AG04449 (cell line): ENCODE measurements around the gene UIMC1.
"Not testable (repeated sequence)": the region's sequence is repeated elsewhere in the genome, so short reads cannot be mapped to it uniquely, and the experiment has no call there.

Experiments used
- CTCF ChIA-PET: fragments of 350-600 bp; formaldehyde crosslinking; extraction: SDS; loops from one replicate; lab custom pipeline; 2021; ENCODE audit warnings: antibody characterized with exemption; lab: Yijun Ruan, JAX
- POLR2A ChIA-PET: fragments of 400-600, 350-600 bp; formaldehyde crosslinking; extraction: SDS; loops from one replicate; lab custom pipeline; 2020; ENCODE audit warnings: antibody characterized with exemption, inconsistent platforms; lab: Yijun Ruan, JAX
- DNase-seq: peaks from one replicate; pipeline ENCODE4 v3.0.0-alpha.2; 2010; ENCODE audit warnings: low read depth, low spot score
- H3K4me3 ChIP-seq: 2 replicates; pipeline ENCODE4 v1.5.1; 2011; ENCODE audit warnings: low read depth, mild to moderate bottlenecking, control low read depth, low read length
- CTCF ChIP-seq: IDR thresholded peaks from one replicate; pipeline ENCODE4 v1.5.1; 2011; ENCODE audit warnings: mild to moderate bottlenecking, moderate library complexity, low read length, control low read depth, inconsistent platforms; ENCODE audit not compliant: insufficient read depth; ENCODE audit errors: missing control alignments

UIMC1 gene

GRCh38 chr5:176994460-176995121, 12.0 kb downstream of the UIMC1 start:
- POLR2A ChIA-PET = no interaction called here
- CTCF ChIA-PET = interaction anchor here (1.0 to 1.1 kb wide), 2 partner anchors 9 to 11 kb away, joined by 3 to 4 read pairs; no protein-coding TSS in a partner anchor
- no peak for TF ChIP-seq CTCF
- DNase-seq = no peak
- no peak overlapping the region for H3K4me3 ChIP-seq

DNA sequence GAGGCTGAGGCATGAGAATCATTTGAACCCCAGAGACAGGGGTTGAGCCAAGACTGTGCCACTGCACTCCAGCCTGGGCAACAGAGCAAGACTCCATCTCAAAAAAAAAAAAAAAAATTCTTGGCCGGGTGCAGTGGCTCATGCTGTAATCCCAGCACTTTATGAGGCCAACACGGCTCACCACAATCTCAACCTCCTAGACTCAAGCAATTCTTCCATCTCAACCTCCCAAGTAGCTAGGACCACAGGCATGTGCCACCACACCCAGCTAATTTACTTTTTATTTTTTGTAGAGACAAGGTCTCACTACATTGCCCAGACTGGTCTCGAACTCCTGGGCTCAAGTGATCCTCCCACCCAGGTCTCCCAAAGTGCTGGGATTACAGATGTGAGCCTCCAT, 13.5 kb downstream of the UIMC1 start:
- CTCF ChIA-PET = interaction anchor here (1.4 kb wide), 1 partner anchor 12 kb away, joined by 4 read pairs; no protein-coding TSS in a partner anchor
- H3K4me3 ChIP-seq, POLR2A ChIA-PET, DNase-seq: not testable (repeated sequence)

DNA sequence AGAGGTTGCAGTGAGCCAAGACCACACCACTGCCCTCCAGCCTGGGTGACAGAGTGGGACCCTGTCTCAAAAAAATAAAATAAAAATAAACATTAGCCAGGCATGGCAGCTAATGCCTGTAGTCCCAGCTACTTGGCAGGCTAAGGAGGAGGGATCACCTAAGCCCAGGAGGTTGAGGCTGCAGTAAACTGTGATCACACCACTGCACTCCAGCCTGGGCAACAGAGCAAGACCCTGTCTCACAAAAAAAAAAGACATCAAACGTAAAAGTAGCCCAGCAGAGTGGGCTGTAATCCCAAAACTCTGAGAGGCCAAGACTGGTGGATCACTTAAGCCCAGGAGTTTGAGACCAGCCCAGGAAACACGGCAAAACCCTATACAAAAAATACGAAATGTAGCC, 19.0 kb downstream of the UIMC1 start:
- ChIA-PET CTCF (no interaction called here), POLR2A (no interaction called here)
- no peak overlapping the region for H3K4me3 ChIP-seq
- TF ChIP-seq CTCF = no peak
- no peak for DNase-seq

GRCh38 chr5:176986280-176986679, 20.3 kb downstream of the UIMC1 start:
- ChIA-PET CTCF (no interaction called here), POLR2A (no interaction called here)
- DNase-seq = no peak
- no peak overlapping the region for H3K4me3 ChIP-seq
- no peak for TF ChIP-seq CTCF

GRCh38 chr5:176985516-176985915, 21.1 kb downstream of the UIMC1 start:
- CTCF ChIA-PET = no interaction called here
- no peak overlapping the region for H3K4me3 ChIP-seq
- no peak for DNase-seq
- POLR2A ChIA-PET = no interaction called here
- no peak for TF ChIP-seq CTCF

DNA sequence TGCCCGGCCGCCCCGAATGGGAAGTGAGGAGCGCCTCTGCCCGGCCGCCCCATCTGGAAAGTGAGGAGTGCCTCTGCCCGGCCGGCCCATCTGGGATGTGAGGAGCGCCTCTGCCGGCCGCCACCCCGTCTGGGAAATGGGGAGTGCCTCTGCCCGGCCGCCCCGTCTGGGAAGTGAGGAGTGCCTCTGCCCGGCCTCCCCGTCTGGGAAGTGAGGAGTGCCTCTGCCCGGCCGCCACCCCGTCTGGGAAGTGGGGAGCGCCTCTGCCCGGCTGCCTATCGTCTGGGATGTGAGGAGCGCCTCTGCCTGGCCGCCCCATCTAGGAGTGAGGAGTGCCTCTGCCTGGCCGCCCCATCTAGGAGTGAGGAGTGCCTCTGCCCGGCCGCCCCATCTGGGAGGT, 22.4 kb downstream of the UIMC1 start:
- CTCF ChIA-PET, DNase-seq, H3K4me3 ChIP-seq, POLR2A ChIA-PET: not testable (repeated sequence)

GRCh38 chr5:176983593-176983992, 23.0 kb downstream of the UIMC1 start:
- DNase-seq, H3K4me3 ChIP-seq, POLR2A ChIA-PET, CTCF ChIA-PET: not testable (repeated sequence)

DNA sequence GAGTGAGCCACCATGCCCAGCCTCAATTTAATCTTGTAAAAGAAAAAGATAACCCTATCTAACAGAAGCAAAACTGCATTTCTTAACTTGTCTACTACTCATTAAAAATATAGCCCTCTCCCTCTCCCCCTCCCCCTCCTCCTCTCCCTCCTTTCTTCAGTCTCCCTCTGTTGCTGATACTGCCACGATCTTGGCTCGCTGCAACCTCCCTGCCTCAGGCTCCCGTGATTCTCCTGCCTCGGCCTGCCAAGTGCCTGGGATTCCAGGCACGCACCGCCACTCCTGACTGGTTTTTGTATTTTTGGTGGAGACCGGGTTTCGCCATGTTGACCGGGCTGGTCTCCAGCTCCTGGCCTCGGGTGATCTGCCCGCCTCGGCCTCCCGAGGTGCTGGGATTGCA, 23.5 kb downstream of the UIMC1 start:
- CTCF ChIA-PET = interaction anchor here (0.9 to 1.3 kb wide), 3 partner anchors 13 to 325 kb away, joined by 3 to 5 read pairs (median 3); no protein-coding TSS in a partner anchor
- POLR2A ChIA-PET, H3K4me3 ChIP-seq, DNase-seq: not testable (repeated sequence)
